IMR-90 (cell line): ENCODE results near the gene TARBP2. TPM values are rescaled to one million over a fixed set of nuclear protein-coding genes. Genes with fewer than 3 reads are reported as not detected.

ENCODE experiments used
- BHLHE40 ChIP-seq: fragments of 150-350 bp; IDR thresholded peaks from 2 replicates; pipeline ENCODE4 v1.6.1; 2016; ENCODE audit warnings: mild to moderate bottlenecking, low read depth, low read length
- CEBPB ChIP-seq: IDR thresholded peaks from 2 replicates; pipeline ENCODE4 v1.6.1; 2012; ENCODE audit warnings: low read depth, low read length, improper control_type of control experiment
- ELK1 ChIP-seq: fragments of 150-350 bp; IDR thresholded peaks from 2 replicates; pipeline ENCODE4 v1.6.1; 2016; ENCODE audit warnings: low read depth, mild to moderate bottlenecking, low read length, moderate library complexity, borderline replicate concordance
- MAFK ChIP-seq: IDR thresholded peaks from 2 replicates; pipeline ENCODE4 v1.6.1; 2012; ENCODE audit warnings: low read depth, low read length, improper control_type of control experiment
- MXI1 ChIP-seq: IDR thresholded peaks from 2 replicates; pipeline ENCODE4 v1.6.1; 2012; ENCODE audit warnings: low read depth, mild to moderate bottlenecking, low read length, moderate library complexity, borderline replicate concordance
- POLR2A ChIP-seq: IDR thresholded peaks from 2 replicates; pipeline ENCODE4 v1.6.1; 2012; ENCODE audit warnings: mild to moderate bottlenecking, low read depth, low read length
- polyA plus RNA-seq, 3 experiments: library from polyadenylated mRNA; depleted of rRNA; stranded (reverse); fragments of >200 nt; gene quantifications; 2 replicates each; pipeline ENCODE4 v1.2.3, GENCODE V29; 2012; ENCODE audit warnings: low replicate concordance in 1 of 3
- total RNA-seq: library from RNA; depleted of rRNA; stranded (reverse); fragments of >200 nt; gene quantifications from 2 replicates; pipeline ENCODE4 v1.2.3, GENCODE V29; 2012

The TARBP2 gene
- total and polyA plus RNA-seq, 2 of the 4 experiments (the other 2 are of a cell fraction): 27.4 to 46.1 TPM

- TF ChIP-seq ELK1 (no peak), BHLHE40 (no peak), POLR2A (no peak), MAFK (no peak), CEBPB (no peak), MXI1 (no peak)
These were observed 5.3 kb downstream of the TARBP2 start (continued) for GRCh38 chr12:53506450-53506785.
